GM21360 (cell line): ENCODE measurements around the gene NMNAT2.
"Not testable (repeated sequence)": the region's sequence is repeated elsewhere in the genome, so short reads cannot be mapped to it uniquely, and the experiment has no call there.

Experiments
- ATAC-seq: cut with Tn5 transposase; IDR thresholded peaks from one replicate; pipeline ENCODE4 v1.9.1; 2021; ENCODE audit warnings: mild to moderate bottlenecking, moderate library complexity; ENCODE audit not compliant: unreplicated experiment

NMNAT2 gene

DNA sequence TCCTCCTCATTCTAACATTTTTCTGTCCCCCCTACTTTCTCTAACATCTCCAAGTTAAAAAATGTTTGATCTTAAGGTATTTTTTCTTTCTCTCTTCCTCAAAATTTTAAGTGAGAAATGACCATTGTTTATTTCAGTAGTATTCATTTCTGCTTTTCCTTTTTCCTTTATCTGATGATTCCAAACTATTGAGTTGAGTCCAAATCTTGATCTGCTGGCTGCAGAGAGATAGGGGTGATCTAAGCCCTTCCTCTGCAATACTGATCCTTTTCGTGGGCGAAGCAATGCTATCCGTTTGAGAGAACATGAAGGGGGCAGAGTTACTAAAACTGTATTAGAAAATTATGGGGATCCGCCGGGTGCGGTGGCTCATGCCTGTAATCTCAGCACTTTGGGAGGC lies 516 bp upstream of the NMNAT2 start:
- no peak for ATAC-seq

GRCh38 chr1:183416850-183417771 lies 1.1 kb downstream of the NMNAT2 start:
- no peak for ATAC-seq

DNA sequence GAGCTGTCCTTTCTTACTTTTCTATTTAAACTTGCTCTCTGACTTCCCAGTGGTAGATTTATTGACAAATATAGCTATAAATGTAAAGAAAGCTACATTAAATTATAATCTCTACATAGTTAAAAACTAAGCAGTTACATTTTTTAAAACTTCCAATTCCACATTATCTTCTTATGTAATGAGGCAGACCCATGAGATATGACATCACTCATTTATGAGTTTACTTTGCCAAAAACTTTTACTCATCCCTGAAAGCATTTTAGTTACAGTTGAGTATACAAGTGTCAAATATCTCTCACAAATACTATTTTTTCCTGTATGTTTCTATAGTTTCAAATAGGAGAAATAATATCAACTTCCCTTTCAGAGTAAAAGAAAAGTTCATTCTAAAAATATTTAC lies 3.8 kb downstream of the NMNAT2 start:
- ATAC-seq = no peak

DNA sequence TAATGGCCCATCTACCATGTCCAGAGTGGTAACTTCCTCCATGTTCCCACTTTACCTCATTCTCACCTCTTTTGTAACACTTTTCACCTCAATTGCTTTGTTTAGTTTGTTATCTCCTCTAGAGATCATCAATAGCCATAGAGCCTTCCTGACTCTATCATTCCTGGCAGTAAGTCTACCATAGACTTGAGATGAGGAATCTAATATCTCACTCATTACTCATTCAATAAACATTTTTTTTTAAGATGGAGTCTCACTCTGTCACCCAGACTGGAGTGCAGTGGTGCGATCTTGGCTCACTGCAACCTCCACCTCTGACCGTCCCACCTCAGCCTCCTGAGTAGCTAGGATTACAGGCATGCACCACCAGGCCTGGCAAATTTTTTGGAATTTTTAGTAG lies 7.1 kb downstream of the NMNAT2 start:
- ATAC-seq = no peak

GRCh38 chr1:183407961-183408360 lies 10.2 kb downstream of the NMNAT2 start:
- no peak for ATAC-seq

DNA sequence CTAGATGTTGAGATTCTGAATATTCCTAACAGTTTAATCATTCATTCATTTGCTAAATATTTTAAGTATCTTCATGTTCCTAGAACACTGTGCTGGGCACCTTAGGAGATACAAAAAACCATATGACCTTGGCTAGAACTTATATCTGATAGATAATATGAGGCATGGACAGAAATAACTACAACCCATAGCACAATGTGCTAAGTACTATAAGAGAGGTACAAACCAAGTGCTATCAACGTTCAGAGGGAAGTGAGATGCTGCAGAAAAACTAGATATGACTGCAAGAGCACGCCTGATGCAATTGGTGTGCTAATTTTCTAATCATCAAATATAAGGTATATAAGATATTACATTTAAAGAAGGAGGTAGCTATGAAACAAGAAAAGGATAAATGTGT lies 10.7 kb downstream of the NMNAT2 start:
- no peak for ATAC-seq

- ATAC-seq = no peak
Observed at GRCh38 chr1:183404476-183404875, 13.7 kb downstream of the NMNAT2 start.

- ATAC-seq = no peak
Observed at GRCh38 chr1:183403498-183403897, 14.7 kb downstream of the NMNAT2 start.

GRCh38 chr1:183401565-183401964 lies 16.6 kb downstream of the NMNAT2 start:
- ATAC-seq = not testable (repeated sequence)

DNA sequence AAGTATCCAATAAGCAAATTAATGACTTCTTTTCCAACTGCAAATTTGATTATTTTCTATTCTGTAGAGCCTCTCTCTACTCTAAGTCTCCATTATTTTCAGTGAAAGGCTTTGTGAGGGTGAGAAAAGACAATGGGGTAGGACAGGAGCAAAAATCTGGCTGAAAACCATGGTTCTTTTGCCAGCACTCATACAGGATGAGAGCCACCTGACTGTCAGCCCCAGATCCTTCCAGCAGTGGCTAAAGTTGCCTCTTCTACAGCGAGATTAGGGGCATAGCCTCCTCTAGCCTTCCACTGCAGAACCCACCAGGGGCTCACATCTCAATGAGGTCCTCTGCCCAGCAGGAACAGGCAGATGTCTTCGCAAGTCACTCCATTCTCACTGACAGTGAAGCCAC lies 23.7 kb downstream of the NMNAT2 start:
- no peak for ATAC-seq

DNA sequence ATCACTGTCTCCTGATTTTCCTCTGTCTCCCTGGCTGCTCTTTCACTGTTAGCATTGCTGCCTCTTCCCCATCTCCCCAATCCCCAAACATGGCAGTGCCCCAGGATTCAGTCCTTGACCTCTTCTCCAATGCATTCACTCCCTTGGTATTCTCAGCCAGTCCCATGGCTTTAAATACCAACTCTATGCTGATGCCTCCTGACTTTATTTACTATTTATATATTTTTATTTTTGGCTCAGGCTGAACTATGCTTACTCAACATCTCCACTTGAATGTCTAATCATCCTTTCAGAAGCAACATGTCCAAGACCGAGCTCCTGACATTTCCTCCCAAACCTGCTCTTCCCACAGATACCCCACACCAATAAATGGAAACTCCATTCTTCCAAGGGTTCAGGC lies 26.3 kb downstream of the NMNAT2 start:
- ATAC-seq = no peak

- no peak for ATAC-seq
Observed at GRCh38 chr1:183390561-183390960, 27.6 kb downstream of the NMNAT2 start.

GRCh38 chr1:183388735-183389134 lies 29.4 kb downstream of the NMNAT2 start:
- no peak for ATAC-seq

GRCh38 chr1:183385340-183386144 lies 32.6 kb downstream of the NMNAT2 start:
- no peak for ATAC-seq

GRCh38 chr1:183379951-183380350 lies 38.2 kb downstream of the NMNAT2 start:
- no peak for ATAC-seq

- ATAC-seq = no peak
Observed at GRCh38 chr1:183375381-183375780, 42.8 kb downstream of the NMNAT2 start.

GRCh38 chr1:183374825-183375224 lies 43.4 kb downstream of the NMNAT2 start:
- ATAC-seq = no peak

GRCh38 chr1:183372586-183373230 lies 45.5 kb downstream of the NMNAT2 start:
- ATAC-seq = no peak

GRCh38 chr1:183370399-183371058 lies 47.7 kb downstream of the NMNAT2 start:
- ATAC-seq = no peak

- no peak for ATAC-seq
Observed at GRCh38 chr1:183368213-183369108, 49.7 kb downstream of the NMNAT2 start.
